ENCODE measurements around the gene RAI1.

Gene RAI1

GRCh38 chr17:17851103-17852002 lies 170.1 kb downstream of the RAI1 start:
- DNase-seq (ENCODE audit: insufficient read length, low spot score) = no peak
- FAIRE-seq = no peak

GRCh38 chr17:17852930-17853329 lies 171.7 kb downstream of the RAI1 start:
- DNase-seq (ENCODE audit: insufficient read length, low spot score) = no peak
- FAIRE-seq = no peak

DNA sequence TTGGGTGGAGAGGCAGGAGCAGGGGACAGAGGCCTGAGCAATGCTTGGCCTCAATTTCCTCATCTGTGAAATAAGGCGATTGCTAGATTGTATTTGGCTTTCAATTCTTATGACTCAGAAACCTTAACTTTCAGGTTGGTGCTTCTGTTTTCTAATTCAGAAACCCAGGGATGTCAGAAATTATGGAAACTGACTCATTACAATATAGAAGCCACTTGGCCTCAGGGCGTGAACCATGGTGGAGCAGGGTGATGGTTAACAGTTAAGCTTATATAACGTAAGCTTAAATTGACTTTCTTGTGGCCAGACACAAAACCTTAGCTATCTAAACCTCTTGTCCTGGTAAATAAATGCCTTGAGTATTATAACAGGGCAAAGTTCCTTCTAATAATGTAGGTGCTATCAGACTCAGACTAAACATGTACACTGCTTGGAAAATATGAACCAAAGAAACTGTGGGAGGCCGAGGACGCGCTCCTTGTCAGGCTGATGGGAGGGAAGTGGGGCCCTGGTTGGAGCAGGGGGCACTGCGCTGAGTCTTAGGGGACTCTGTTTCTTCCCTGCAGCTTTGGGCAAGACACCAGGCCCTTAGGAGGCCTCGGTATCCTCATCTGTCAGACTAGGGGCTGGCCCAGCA lies 172.7 kb downstream of the RAI1 start:
- FAIRE-seq (no peak), DNase-seq (ENCODE audit: insufficient read length, low spot score) (no peak)

GRCh38 chr17:17855976-17856375 lies 174.7 kb downstream of the RAI1 start:
- FAIRE-seq (no peak), DNase-seq (ENCODE audit: insufficient read length, low spot score) (no peak)

- FAIRE-seq = no peak
- no peak for DNase-seq (ENCODE audit: insufficient read length, low spot score)
Observed at GRCh38 chr17:17856386-17856785, 175.1 kb downstream of the RAI1 start.

DNA sequence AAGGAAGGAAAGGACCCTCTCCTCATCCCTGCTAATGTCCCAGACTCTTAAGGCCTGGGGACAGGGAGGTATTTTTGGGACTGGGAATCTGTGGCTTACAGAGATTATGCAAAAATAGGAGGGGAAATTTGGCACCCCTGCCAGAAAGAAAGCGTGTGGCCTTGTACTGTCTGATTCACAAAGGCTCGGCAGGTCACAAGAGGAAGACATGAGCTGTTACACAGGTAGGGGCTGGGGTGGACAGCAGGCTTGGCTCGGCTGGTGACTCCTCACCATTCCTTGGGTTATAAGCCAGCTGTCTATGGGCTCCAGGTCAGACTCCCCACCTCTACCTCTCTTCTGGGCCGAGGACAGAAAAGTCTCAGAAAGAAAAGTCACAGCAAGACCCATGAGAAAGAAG lies 176.2 kb downstream of the RAI1 start:
- DNase-seq (ENCODE audit: insufficient read length, low spot score) (no peak), FAIRE-seq (no peak)

DNA sequence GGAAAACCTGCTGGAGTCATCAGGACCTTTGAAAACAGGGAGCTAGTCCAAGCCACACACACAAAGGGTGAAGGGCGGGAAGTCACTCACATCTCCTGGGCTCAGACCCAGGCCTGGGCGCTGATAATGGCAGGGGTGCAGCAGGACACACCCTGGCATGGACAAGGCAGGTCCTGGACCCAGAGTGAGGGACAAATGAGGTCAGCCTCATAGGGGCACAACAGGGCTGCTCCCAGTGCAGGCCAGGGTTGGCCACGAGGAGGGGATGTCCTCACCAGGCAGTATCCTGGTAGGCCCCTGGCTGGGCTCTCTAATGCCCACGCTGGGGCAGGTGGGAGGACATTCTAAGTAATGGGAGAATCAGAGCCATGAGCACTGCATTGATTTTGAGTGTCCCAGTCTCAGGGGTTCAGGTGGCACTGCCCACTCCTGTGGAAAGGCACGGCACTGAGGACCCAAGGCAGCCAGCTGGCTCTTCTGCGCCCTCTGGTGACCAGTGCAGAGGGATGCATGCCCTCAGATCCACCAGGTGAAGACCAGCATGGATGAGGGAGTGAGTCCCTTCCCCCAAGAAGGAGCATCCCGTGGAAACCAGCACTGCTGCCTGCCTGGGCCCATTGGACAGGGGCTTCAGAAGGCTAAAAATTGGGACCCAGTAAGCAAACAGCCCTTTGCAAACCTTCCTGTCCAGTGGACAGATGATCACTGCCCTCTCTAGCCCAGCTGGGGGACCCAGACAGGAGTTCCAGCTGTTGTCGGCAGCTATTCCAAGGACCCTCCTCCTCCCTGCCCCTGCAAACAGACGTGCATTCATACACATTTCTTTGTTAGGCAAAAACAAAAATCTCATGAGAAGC lies 178.9 kb downstream of the RAI1 start:
- DNase-seq (ENCODE audit: insufficient read length, low spot score) (peak; percentile 83), FAIRE-seq (peak; percentile 86)

GRCh38 chr17:17860766-17861107 lies 179.5 kb downstream of the RAI1 start:
- no peak for DNase-seq (ENCODE audit: insufficient read length, low spot score)
- no peak for FAIRE-seq

All from GM19239 (cell line).